ENCODE results near the gene ARHGEF3.

Gene ARHGEF3

DNA sequence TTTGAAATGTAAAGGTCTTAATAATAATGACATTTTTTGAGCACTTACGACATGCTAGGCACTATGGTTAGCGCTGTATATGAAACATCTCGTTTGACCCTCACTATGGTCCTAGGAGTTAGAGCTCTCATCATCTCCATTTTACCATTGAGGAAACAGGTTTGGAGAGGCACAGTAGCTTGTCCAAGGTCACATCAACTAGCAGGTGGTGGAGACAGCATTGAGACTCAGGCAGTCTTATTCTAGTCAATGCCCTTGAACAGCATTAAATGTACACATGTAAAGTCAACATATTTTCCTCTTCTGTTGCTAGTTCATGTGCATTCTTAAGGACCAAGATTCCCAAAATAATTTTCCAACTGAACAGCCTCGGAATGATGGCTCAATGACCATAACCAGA is 4.8 kb downstream of the ARHGEF3 start:
- peaks cover 18% of the 10 kb centered on the region for H3K4me1 ChIP-seq (ENCODE audit: control insufficient read depth, low read length)
- no peaks in the 10 kb centered on the region for H3K9me3 ChIP-seq (ENCODE audit: control insufficient read depth, insufficient read depth, low read length)
- no peaks in the 10 kb centered on the region for H3K9me2 ChIP-seq (replicated peaks; ENCODE audit: control insufficient read depth, low read length)
- peaks cover 11% of the 10 kb centered on the region for H3K27me3 ChIP-seq (ENCODE audit: control insufficient read depth, low read length)
- no peaks in the 10 kb centered on the region for H4K20me1 ChIP-seq (ENCODE audit: control insufficient read depth, insufficient read depth, low read depth, low read length)
- TF ChIP-seq EZH2phosphoT487 (IDR thresholded peaks at IDR 0.05; ENCODE audit: borderline replicate concordance, low read length) = no peak
- TF ChIP-seq, protein P1, sequence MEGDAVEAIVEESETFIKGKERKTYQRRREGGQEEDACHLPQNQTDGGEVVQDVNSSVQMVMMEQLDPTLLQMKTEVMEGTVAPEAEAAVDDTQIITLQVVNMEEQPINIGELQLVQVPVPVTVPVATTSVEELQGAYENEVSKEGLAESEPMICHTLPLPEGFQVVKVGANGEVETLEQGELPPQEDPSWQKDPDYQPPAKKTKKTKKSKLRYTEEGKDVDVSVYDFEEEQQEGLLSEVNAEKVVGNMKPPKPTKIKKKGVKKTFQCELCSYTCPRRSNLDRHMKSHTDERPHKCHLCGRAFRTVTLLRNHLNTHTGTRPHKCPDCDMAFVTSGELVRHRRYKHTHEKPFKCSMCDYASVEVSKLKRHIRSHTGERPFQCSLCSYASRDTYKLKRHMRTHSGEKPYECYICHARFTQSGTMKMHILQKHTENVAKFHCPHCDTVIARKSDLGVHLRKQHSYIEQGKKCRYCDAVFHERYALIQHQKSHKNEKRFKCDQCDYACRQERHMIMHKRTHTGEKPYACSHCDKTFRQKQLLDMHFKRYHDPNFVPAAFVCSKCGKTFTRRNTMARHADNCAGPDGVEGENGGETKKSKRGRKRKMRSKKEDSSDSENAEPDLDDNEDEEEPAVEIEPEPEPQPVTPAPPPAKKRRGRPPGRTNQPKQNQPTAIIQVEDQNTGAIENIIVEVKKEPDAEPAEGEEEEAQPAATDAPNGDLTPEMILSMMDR (IDR thresholded peaks at IDR 0.05; ENCODE audit: low read depth, low read length, poor library complexity, severe bottlenecking) = no peak
- no peaks in the 10 kb centered on the region for H3K79me2 ChIP-seq (ENCODE audit: control insufficient read depth, low read length)
- no peak overlapping the region for H3K27ac ChIP-seq (ENCODE audit: low read depth, low read length)
- H3F3A ChIP-seq (ENCODE audit: control insufficient read depth, insufficient read depth) = 0 out of 2 replicates have a peak, but pooled peaks cover 5% of the 10 kb centered on the region
- H3K4me3 ChIP-seq (ENCODE audit: low read length) = no peak overlapping the region
- no peaks in the 10 kb centered on the region for H3K36me3 ChIP-seq (ENCODE audit: control insufficient read depth, low read length)
- H3K4me2 ChIP-seq (ENCODE audit: low read length) = no peak overlapping the region

DNA sequence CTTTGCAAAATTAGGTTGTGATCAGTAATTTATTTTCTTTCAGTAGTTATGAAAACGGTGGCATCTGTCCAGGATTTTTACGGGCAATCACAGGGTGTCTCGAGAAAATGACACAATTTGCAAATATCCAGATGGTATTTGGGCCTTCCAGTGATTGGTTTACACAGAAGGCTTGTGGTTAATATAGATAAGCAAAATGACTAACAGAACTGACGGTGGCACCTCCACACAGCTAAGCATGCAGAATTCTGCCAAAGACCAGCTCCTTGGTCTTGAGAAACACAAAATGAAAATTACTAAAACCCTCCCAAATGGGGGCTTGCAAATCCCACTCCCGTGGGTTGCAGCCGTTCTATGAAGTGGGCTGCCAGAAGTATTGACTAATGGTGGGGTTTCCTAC is 5.5 kb downstream of the ARHGEF3 start:
- Histone ChIP-seq H3K4me1 (ENCODE audit: control insufficient read depth, low read length) (peaks cover 11% of the 10 kb centered on the region), H3K4me2 (ENCODE audit: low read length) (no peak overlapping the region), H3K9me2 (replicated peaks; ENCODE audit: control insufficient read depth, low read length) (no peaks in the 10 kb centered on the region), H4K20me1 (ENCODE audit: control insufficient read depth, insufficient read depth, low read depth, low read length) (no peaks in the 10 kb centered on the region), H3F3A (ENCODE audit: control insufficient read depth, insufficient read depth) (0 out of 2 replicates have a peak, but pooled peaks cover 5% of the 10 kb centered on the region), H3K79me2 (ENCODE audit: control insufficient read depth, low read length) (no peaks in the 10 kb centered on the region), H3K36me3 (ENCODE audit: control insufficient read depth, low read length) (no peaks in the 10 kb centered on the region), H3K9me3 (ENCODE audit: control insufficient read depth, insufficient read depth, low read length) (no peaks in the 10 kb centered on the region), H3K27me3 (ENCODE audit: control insufficient read depth, low read length) (peaks cover 6% of the 10 kb centered on the region), H3K27ac (ENCODE audit: low read depth, low read length) (no peak overlapping the region), H3K4me3 (ENCODE audit: low read length) (no peak overlapping the region)
- no peak for TF ChIP-seq EZH2phosphoT487 (IDR thresholded peaks at IDR 0.05; ENCODE audit: borderline replicate concordance, low read length)
- TF ChIP-seq, protein P1 (IDR thresholded peaks at IDR 0.05; ENCODE audit: low read depth, low read length, poor library complexity, severe bottlenecking) = no peak

DNA sequence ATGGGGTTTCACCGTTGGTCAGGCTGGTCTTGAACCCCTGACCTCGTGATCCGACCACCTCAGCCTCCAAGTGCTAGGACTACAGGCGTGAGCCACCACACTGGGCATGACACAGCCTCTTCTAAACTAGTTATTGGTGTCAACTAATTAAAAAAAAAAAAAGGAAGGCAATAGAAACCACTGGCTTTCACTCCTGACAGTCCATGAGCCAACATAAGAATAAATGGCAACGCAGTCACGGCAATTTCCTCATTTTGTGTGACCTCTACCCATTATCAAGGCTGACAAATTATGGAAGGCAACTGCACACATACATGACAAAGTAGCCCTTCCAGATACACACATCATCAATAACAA is 5.9 kb downstream of the ARHGEF3 start:
- TF ChIP-seq, protein P1 (IDR thresholded peaks at IDR 0.05; ENCODE audit: low read depth, low read length, poor library complexity, severe bottlenecking) = no peak
- TF ChIP-seq EZH2phosphoT487 (IDR thresholded peaks at IDR 0.05; ENCODE audit: borderline replicate concordance, low read length) = no peak
- no peaks in the 10 kb centered on the region for H3K79me2 ChIP-seq (ENCODE audit: control insufficient read depth, low read length)
- H4K20me1 ChIP-seq (ENCODE audit: control insufficient read depth, insufficient read depth, low read depth, low read length) = no peaks in the 10 kb centered on the region
- H3K4me1 ChIP-seq (ENCODE audit: control insufficient read depth, low read length) = peaks cover 7% of the 10 kb centered on the region
- no peaks in the 10 kb centered on the region for H3K9me2 ChIP-seq (replicated peaks; ENCODE audit: control insufficient read depth, low read length)
- H3K4me3 ChIP-seq (ENCODE audit: low read length) = no peak overlapping the region
- H3K27me3 ChIP-seq (ENCODE audit: control insufficient read depth, low read length) = peaks cover 3% of the 10 kb centered on the region; the same call in 1 of the 2 replicates
- H3K4me2 ChIP-seq (ENCODE audit: low read length) = no peak overlapping the region
- H3K27ac ChIP-seq (ENCODE audit: low read depth, low read length) = no peak overlapping the region
- H3F3A ChIP-seq (ENCODE audit: control insufficient read depth, insufficient read depth) = 0 out of 2 replicates have a peak, but pooled peaks cover 5% of the 10 kb centered on the region
- no peaks in the 10 kb centered on the region for H3K36me3 ChIP-seq (ENCODE audit: control insufficient read depth, low read length)
- no peaks in the 10 kb centered on the region for H3K9me3 ChIP-seq (ENCODE audit: control insufficient read depth, insufficient read depth, low read length)
